Fibroblast of mammary gland (primary cell): ENCODE data around the gene WSCD2.

Experiments
- DNase-seq: peaks from one replicate; pipeline ENCODE4 v3.0.0-alpha.2; 2010; ENCODE audit warnings: low read depth
- H3K4me3 ChIP-seq: 2 replicates; pipeline ENCODE4 v1.5.1; 2011; ENCODE audit warnings: low read depth, mild to moderate bottlenecking, low read length, moderate library complexity; ENCODE audit not compliant: control insufficient read depth
- TF ChIP-seq, protein P1 (sequence below): conservative IDR thresholded peaks from 2 replicates; pipeline ENCODE4 v1.5.1; 2011; ENCODE audit warnings: low read depth, low read length, inconsistent platforms; ENCODE audit not compliant: control insufficient read depth, insufficient read depth

WSCD2 gene

GRCh38 chr12:108174641-108175040 is 45.6 kb downstream of the WSCD2 start:
- TF ChIP-seq, protein P1, sequence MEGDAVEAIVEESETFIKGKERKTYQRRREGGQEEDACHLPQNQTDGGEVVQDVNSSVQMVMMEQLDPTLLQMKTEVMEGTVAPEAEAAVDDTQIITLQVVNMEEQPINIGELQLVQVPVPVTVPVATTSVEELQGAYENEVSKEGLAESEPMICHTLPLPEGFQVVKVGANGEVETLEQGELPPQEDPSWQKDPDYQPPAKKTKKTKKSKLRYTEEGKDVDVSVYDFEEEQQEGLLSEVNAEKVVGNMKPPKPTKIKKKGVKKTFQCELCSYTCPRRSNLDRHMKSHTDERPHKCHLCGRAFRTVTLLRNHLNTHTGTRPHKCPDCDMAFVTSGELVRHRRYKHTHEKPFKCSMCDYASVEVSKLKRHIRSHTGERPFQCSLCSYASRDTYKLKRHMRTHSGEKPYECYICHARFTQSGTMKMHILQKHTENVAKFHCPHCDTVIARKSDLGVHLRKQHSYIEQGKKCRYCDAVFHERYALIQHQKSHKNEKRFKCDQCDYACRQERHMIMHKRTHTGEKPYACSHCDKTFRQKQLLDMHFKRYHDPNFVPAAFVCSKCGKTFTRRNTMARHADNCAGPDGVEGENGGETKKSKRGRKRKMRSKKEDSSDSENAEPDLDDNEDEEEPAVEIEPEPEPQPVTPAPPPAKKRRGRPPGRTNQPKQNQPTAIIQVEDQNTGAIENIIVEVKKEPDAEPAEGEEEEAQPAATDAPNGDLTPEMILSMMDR, result no peak
- no peak for DNase-seq
- H3K4me3 ChIP-seq, result no peak overlapping the region

DNA sequence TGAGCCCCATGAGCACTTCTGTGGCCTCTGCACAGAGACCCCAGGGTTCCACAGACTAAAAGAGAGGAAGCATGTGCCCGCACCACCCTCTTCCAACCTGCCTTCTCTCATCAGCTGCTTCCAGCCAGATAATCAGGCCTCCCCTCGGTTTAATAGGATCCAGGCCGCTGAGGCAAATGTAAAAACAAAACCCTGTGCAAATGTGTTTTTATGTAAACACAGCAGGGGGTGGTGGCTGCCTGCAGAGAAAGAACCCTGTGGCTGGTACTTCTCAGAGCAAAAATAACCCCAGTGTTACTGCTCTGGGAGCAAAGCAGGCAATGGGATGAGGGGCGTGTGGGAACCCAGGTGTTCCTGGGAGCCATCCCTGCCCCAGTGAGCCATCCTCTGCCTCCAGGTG is 46.2 kb downstream of the WSCD2 start:
- H3K4me3 ChIP-seq, result no peak overlapping the region
- DNase-seq, result no peak
- TF ChIP-seq, protein P1, result no peak

DNA sequence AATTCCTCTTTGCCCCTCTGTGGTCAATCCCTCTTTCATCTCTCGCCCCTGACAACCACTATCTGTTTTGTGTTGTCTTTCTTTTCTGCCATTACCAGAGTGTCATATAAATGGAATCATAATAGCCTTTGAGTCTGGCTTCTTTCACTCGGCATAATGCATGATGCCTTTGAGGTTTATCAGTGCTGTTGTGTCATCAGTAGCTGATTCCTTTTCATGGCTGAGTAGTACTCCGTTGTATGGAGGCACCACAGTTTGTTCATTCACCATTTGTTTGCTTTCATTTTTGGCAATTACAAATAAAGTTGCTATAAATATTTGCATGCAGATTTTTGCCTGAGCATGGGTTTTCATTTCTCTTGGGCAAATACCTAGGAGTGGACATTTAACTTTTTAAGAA is 47.2 kb downstream of the WSCD2 start:
- H3K4me3 ChIP-seq, result no peak overlapping the region
- DNase-seq, result no peak
- TF ChIP-seq, protein P1, result no peak

GRCh38 chr12:108177131-108177530 is 48.0 kb downstream of the WSCD2 start:
- TF ChIP-seq, protein P1, result no peak
- H3K4me3 ChIP-seq, result no peak overlapping the region
- no peak for DNase-seq

DNA sequence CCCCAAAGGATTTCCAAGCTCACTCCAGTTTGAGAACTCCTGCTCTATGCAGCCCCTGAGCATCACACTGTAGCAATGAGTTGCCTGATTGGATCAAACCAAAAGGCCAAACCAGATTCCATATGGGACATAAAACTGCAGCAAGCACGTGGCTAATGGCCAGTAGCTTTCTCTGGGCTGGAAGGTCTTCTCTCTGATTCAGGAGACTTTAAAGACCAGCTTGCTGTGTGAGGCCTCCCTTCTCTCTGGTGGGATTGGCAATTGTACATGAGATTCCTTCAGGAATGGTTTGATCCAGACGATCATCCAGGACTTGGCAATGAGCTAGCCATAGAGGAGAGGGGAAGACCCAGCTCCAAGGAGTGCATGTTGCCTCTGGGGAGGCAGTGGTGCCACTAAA is 50.2 kb downstream of the WSCD2 start:
- no peak for DNase-seq
- H3K4me3 ChIP-seq, result no peak overlapping the region
- TF ChIP-seq, protein P1, result no peak

- no peak for DNase-seq
- TF ChIP-seq, protein P1, result no peak
- H3K4me3 ChIP-seq, result no peak overlapping the region
Observed at GRCh38 chr12:108180255-108181094, 51.4 kb downstream of the WSCD2 start.
